ENCODE data around the gene GRAMD1A.
"Not testable (repeated sequence)": the region's sequence is repeated elsewhere in the genome, so short reads cannot be mapped to it uniquely, and the experiment has no call there.

The GRAMD1A gene

GRCh38 chr19:34999498-35000337 is at the start of gene GRAMD1A:
TSS of gene GRAMD1A (plus strand) at chr19:35000323. CDS start at chr19:35000479, 156 bp downstream.
- FAIRE-seq (peak; percentile 75), DNase-seq (ENCODE audit: extremely low spot score, insufficient read length, low read depth) (peak; percentile 88)

GRCh38 chr19:34953092-34953491 is 47.0 kb upstream of the GRAMD1A start:
- no peak for FAIRE-seq
- no peak for DNase-seq (ENCODE audit: extremely low spot score, insufficient read length, low read depth)

GRCh38 chr19:34957830-34958751 is 42.0 kb upstream of the GRAMD1A start:
- no peak for FAIRE-seq
- DNase-seq (ENCODE audit: extremely low spot score, insufficient read length, low read depth) = no peak

GRCh38 chr19:34959021-34959420 is 41.1 kb upstream of the GRAMD1A start:
- DNase-seq (ENCODE audit: extremely low spot score, insufficient read length, low read depth) (no peak), FAIRE-seq (no peak)

GRCh38 chr19:34960103-34960805 is 39.9 kb upstream of the GRAMD1A start:
- no peak for FAIRE-seq
- DNase-seq (ENCODE audit: extremely low spot score, insufficient read length, low read depth) = no peak

GRCh38 chr19:34960940-34961679 is 39.0 kb upstream of the GRAMD1A start:
- DNase-seq (ENCODE audit: extremely low spot score, insufficient read length, low read depth) (no peak), FAIRE-seq (no peak)

GRCh38 chr19:34961775-34962686 is 38.1 kb upstream of the GRAMD1A start:
- FAIRE-seq = peak; percentile 73

GRCh38 chr19:34962687-34963572 is 37.2 kb upstream of the GRAMD1A start:
- DNase-seq (ENCODE audit: extremely low spot score, insufficient read length, low read depth) (no peak), FAIRE-seq (no peak)

More at GRCh38 chr19:34961775-34962686, 38.1 kb upstream of the GRAMD1A start:
- DNase-seq (ENCODE audit: extremely low spot score, insufficient read length, low read depth) = no peak

- DNase-seq (ENCODE audit: extremely low spot score, insufficient read length, low read depth) (peak; percentile 54), FAIRE-seq (peak; percentile 39)
Measured at GRCh38 chr19:34963573-34964406, 36.3 kb upstream of the GRAMD1A start, which contains the start of gene ZNF792. TSS of gene ZNF792 (minus strand) at chr19:34964229. CDS start at chr19:34963662, 567 bp downstream.

GRCh38 chr19:34964598-34964997 is 35.5 kb upstream of the GRAMD1A start:
- FAIRE-seq = no peak

GRCh38 chr19:34965505-34965904 is 34.6 kb upstream of the GRAMD1A start:
- not testable (repeated sequence) for FAIRE-seq

More at GRCh38 chr19:34964598-34964997, 35.5 kb upstream of the GRAMD1A start:
- no peak for DNase-seq (ENCODE audit: extremely low spot score, insufficient read length, low read depth)

GRCh38 chr19:34967551-34967950 is 32.6 kb upstream of the GRAMD1A start:
- DNase-seq (ENCODE audit: extremely low spot score, insufficient read length, low read depth) = no peak
- FAIRE-seq = no peak

More at GRCh38 chr19:34965505-34965904, 34.6 kb upstream of the GRAMD1A start:
- not testable (repeated sequence) for DNase-seq (ENCODE audit: extremely low spot score, insufficient read length, low read depth)

GRCh38 chr19:34969721-34970120 is 30.4 kb upstream of the GRAMD1A start:
- FAIRE-seq = no peak
- DNase-seq (ENCODE audit: extremely low spot score, insufficient read length, low read depth) = no peak

- DNase-seq (ENCODE audit: extremely low spot score, insufficient read length, low read depth); FAIRE-seq: not testable (repeated sequence)
Measured at GRCh38 chr19:34970185-34970780, 29.8 kb upstream of the GRAMD1A start.

GRCh38 chr19:34972163-34972705 is 27.9 kb upstream of the GRAMD1A start:
- no peak for FAIRE-seq
- no peak for DNase-seq (ENCODE audit: extremely low spot score, insufficient read length, low read depth)

GRCh38 chr19:34974646-34975045 is 25.5 kb upstream of the GRAMD1A start:
- DNase-seq (ENCODE audit: extremely low spot score, insufficient read length, low read depth) (no peak), FAIRE-seq (no peak)

Data from GM18507 (cell line).